Right ventricle myocardium superior (tissue), 1 donor: Measurements from ENCODE around the gene HORMAD1. TPM values are rescaled to one million over a fixed set of nuclear protein-coding genes. Genes with fewer than 3 reads are reported as not detected.
"Not testable (repeated sequence)": the region's sequence is repeated elsewhere in the genome, so short reads cannot be mapped to it uniquely, and the experiment has no call there.

ENCODE experiments used
- ATAC-seq: fragments of 200-7000 bp; cut with Tn5 transposase; one replicate; pipeline ENCODE4 v1.9.1; 2020; ENCODE audit warnings: mild to moderate bottlenecking; ENCODE audit not compliant: poor library complexity
- DNase-seq: peaks from one replicate; pipeline ENCODE4 v3.0.0-alpha.2; 2020
- intact Hi-C: fragments of 100-400 bp; cut with DNase I; formaldehyde crosslinking; loops from one replicate; pipeline ENCODE4 v1.11.2; 2022
- total RNA-seq: library from RNA; stranded (reverse); fragmentation: NEBNext Ultra II Directional; extraction: Animal tissue kit (Norgen Biotek cat#: 25700); gene quantifications from one replicate; pipeline ENCODE4 v1.2.1, GENCODE V29; 2021
- donor health status: DM: no; HTN: yes; CAD: no; lungs with severe emphysema.

Gene HORMAD1
- total RNA-seq, 1 donor from 2014 or later, result not detected

DNA sequence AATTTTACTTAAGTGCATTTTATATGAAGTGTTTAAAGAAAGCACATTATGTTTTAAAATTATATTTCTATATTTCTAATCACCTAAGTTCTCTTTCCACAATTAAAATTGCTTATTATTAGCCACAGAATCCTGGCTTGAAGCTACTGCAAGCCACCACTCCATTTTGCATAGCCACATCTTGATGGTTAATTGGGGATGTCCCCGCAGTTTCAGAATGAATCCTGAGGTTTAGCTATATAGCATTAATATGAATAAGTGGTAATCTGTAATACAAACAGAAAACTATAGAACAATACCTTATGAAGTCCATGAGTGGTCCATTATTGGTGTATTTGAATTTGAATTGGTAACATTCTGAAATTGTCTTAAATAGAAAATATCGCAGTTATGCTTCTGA lies 12.1 kb downstream of the HORMAD1 start:
- intact Hi-C loops, result no loop called here
- DNase-seq (no peak), ATAC-seq (no peak)

DNA sequence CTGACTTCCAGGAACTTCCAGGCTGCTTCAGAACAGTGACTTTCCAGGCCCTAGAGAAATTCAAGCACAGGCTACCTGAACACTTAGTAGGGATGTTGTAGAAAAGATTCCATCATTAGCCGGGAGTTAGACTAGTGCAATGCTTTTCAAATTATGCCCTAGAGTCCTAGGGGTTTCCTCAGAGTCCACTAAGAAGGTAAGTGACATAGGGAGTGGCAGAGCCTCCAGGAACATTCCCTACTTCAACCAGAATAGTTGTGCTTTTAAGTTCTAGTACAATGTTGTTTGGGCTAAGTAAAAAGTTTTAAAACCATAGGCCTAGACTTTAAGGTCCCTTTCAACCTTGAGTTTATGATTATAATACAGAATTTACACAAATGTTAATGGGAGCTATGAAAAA lies 14.6 kb downstream of the HORMAD1 start:
- DNase-seq (no peak), ATAC-seq (no peak)
- intact Hi-C loops, result no loop called here

DNA sequence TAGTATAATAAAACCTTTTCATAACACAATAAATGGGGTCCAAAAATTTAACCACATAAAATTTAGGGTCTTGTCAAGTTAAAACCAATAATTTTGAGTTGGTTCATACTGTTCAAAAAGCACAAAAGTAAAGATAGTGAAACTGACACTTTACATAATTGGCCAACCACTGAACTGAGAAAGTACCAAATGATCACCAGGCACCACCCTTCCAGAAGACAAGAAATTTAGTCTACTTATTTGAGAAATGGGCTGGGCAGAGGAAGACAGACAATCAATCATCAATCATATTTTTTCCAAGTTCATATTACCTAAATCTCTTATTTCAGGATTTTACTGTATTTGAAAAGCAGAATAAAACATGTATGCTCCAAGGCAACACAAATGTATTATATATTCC lies 17.3 kb downstream of the HORMAD1 start:
- ATAC-seq (no peak), DNase-seq (no peak)
- intact Hi-C loops, result no loop called here

DNA sequence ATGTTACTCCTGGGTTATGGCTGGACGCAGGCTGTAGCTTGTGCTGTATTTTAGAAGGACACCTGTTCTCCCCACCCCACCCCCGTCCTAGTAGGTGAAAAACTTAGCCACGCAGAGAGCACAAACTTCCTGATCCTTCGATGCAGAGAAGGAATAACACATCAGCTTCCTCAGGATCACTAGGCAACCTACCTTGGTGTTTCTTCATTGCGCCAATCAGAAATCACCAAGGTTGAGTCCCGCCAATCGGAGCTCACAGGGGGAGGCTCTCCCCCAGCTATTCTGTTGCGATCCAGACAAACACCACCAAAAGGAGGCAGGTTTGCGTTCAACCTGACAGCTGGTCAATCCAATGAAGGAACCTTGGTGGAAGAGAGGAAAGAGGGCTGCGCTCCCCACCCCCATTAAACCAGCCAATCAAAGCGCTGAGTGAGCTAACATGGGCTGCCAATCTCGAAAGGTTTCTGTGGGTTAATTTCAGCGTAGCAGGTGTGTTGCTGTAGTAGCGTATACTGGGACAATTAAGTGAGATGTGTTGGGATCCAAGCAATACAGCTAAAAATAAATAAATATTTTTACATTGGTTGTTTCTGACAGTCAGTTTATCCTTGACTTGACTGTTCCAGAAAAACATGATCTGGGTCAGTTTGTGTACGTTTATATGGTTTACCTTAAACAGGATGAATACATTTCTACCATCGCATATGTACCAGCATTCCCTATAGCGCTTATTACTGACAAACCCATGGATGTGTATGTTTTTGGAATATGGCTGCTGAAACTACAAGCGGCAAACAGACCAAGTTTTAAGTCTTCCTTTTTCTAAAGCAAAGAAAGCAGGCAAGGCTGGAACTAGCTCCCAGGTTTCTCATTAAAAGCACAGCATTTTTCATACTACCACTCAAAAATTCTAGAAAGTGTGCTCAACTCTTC lies 23.4 kb downstream of the HORMAD1 start, which contains the start of gene GOLPH3L:
TSS of gene GOLPH3L (minus strand) at position 160 of the 933 bp plus-strand sequence. CDS start 2,316 bp downstream, outside the sequence.
- intact Hi-C loops, result no loop called here
- ATAC-seq (peak; percentile 100), DNase-seq (peak; percentile 90)

DNA sequence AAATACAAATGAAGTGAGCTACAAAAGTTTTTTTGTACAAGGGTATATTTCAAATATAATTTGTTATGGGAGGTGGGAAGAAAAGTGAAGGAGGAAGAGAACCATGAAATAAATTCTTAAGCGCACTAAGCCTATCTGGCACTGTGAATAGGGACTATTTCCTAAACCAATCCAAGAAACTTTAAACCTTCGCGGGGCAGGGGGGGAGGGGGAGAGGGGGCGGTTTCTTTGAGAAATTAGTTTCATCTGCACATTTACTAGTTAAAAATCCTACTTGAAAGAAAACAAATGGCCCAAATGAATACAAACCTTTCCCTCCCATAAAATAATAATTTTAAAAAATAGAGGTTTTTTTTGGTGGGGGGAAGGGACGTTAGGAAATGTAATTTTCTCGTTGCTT lies 24.1 kb downstream of the HORMAD1 start:
- ATAC-seq (no peak), DNase-seq (no peak)
- intact Hi-C loops, result no loop called here

DNA sequence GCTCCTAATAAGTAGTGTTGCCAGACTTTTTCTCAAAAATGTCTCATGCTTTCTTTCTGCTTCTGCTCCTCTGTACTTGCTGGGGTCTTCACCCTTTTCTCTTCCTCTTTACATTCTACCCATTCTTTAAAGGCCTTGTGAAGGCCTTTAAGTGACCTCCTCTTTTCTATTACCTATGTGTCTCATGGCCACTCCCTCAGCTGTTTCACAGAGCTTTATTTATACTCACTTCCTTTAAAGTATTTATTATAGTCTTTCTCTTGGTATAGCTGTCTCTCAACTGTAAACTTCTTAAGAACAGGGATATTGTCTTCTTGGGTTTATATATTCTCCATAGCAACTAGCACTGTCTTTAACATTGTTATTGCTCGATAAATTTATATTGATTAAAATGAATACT lies 24.5 kb downstream of the HORMAD1 start:
- DNase-seq (no peak), ATAC-seq (no peak)
- intact Hi-C loops, result no loop called here

DNA sequence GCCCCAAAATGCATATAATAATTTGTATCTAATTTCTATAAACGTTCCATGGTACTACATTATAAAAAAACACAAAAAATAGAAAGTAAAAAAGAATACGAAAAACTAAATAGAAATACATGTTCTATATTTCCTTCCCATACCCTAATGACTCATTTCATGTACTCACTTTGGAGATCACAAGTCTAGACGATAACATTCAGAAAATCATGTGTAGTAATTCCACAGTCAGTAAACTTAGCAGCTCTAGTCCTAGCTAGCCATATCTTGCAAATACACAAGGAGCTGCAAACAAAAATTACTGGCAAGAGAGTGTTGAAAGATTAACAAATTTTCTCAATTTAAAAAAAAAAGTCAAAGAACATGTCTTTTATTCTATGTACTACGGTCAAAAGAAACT lies 25.1 kb downstream of the HORMAD1 start:
- no peak for DNase-seq
- intact Hi-C loops, result no loop called here
- ATAC-seq, result no peak

DNA sequence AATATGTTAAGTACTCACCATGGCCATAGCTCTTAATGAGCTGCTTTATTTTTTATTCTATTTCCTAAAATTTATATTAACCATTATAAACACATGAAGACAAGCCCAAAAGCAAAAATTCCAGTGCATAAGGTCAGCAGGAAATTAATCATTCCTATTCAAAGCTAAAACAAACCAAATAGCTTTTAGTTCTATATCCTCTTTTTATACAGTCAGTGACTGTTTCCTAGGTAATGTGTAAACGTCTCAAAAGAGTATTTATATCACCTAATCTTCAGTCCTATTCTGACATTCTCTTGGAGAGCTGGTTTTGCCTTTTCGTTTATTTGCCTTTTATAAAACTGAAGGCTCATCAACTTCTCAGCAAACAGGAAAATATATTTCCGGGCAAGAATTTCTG lies 28.0 kb downstream of the HORMAD1 start:
- no peak for ATAC-seq
- no peak for DNase-seq
- intact Hi-C loops, result no loop called here

DNA sequence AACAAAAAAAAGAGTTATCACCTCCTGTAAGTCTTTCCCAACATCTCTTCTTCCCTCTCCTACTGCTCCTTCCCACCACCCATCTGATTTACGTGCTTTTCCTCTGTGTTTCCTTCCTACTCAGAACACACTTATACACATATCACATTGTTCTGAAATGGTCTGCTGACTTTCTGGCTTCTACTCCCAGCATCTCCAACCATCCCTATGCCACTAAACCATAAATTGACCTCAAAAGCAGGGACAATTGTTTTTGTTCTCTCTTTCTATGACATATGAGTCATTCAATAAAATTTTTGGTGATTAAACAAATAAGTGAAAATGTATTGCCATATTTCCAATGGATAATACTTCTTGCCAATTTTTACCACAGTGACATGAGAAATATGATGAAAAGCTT lies 31.9 kb downstream of the HORMAD1 start:
- intact Hi-C loops, result no loop called here
- DNase-seq (no peak), ATAC-seq (no peak)

DNA sequence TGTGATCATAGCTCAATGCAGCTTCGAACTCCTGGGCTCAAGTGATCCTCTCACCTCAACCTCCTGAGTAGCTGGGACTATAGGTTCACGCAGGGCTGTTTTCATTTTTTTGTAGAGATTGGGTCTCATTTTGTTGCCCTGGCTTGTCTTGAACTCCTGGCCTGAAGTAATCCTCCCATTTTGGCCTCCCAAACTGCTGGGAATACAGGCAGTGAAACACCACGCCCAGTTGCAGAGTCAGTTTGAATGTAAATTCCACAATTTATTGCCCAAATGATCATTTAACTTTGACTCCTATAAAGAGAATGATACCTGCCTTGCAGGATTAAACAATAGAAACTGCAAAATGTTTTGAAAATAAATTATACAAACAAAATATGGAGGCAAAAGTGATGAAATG lies 34.4 kb downstream of the HORMAD1 start:
- intact Hi-C loops, result no loop called here
- DNase-seq (no peak), ATAC-seq (no peak)

DNA sequence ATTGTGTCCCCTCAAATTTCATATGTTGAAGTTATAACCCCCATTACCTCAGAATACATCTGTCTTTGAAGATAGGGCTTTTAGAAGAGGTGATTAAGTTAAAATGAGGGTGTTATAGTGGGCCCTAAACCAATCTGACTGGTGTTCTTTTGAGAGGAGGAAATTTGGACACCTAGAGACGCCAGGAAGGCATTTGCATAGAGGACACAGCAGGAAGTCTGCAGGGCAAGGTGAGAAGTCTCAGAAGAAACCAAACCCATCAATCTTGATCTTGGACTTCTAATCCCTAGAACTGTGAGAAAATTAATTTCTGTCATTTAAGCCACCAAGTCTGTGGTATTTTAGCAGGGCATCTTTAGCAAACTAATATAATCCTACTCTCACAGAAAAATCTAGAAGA lies 36.8 kb downstream of the HORMAD1 start:
- ATAC-seq (no peak), DNase-seq (no peak)
- intact Hi-C loops, result no loop called here

DNA sequence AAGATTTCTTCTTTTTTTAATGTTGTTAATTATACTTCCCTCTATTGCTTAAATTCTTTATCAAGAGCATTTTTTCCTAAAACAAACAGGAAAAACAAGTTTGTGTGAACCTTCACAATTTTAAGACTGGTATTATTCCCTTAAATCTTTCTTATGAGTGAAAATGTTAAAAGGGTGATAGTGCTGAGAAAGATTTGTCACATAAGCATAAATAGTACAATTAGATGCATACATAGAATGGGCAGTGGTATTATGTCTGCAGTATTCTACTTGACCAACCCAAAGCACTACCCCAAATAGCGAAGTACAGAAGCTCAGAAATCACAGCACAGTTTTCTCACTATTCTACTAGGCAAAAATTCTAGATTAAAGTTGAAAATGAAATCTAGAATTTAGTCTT lies 41.7 kb downstream of the HORMAD1 start:
- DNase-seq (no peak), ATAC-seq (no peak)
- intact Hi-C loops, result no loop called here

DNA sequence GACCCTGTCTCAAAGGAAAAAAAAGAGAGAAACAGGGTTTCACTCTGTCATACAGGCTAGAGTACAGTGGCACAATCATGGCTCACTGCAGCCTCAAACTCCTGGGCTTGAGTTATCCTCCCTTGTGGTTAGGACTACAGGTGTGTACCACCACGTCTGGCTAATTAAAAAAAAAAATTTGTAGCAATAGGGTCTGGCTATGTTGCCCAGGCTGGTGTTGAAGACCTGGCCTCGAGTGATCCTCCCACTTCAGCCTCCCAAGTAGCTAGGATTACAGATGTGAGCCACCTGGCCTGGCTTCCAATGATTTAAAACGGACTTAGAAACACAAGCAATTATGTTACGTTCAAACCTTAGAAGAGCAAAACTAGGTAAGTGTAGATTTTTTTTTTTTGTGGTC lies 45.8 kb downstream of the HORMAD1 start:
- no peak for ATAC-seq
- intact Hi-C loops, result no loop called here
- no peak for DNase-seq

DNA sequence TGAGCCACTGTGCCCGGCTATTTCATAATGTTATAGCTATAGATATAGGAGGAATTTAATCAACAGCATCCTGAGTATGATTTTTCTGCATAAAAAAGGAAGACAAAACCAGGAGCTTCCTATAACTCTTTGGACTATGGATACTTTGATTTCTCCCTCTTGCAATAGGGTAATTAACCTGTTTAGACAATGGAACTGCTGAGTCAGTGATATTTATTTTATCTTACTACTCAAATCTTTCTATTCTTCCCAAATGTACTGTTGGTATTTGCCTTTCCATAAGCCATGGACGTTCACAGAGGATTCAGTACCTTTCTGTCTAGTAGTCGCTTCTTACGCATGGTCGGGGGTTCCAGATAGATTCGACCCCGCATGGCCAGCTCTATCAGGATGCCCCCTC lies 57.4 kb downstream of the HORMAD1 start:
- intact Hi-C loops, result no loop called here
- no peak for ATAC-seq

DNA sequence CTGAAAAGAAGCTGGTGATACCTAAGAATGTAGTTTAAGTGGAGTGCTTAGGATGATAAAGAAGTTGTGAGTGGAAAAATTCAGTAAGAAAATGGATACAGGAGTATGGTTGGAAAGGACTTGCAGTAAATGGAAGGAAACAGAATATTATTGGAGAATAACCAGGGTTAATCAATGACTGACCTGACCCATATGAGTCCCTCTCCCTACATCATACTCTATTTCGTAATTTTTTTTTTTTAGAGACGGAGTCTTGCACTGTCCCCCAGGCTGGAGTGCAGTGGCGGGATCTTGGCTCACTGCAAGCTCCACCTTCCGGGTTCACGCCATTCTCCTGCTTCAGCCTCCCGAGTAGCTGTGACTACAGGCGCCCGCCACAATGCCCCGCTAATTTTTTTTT lies 57.9 kb downstream of the HORMAD1 start:
- ATAC-seq, result no peak
- DNase-seq, result no peak
- intact Hi-C loops, result no loop called here

More for the DNA sequence above, 57.4 kb downstream of the HORMAD1 start:
- DNase-seq, result no peak

DNA sequence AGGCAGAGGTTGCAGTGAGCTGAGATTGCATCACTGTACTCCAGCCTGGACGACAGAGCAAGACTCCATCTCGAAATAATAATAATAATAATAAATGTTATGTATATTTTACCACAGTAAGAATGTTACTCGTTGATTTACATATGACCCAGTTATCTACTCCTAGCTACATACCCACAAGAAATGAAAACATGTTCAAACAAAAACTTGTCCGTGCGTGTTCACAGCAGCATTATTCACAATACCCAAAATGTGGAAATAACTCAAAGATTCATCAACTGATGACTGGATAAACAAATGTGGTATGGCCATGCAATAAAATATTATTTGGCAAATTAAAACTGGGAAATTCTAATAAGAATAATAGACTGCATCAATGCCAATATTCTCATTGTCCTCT lies 59.5 kb downstream of the HORMAD1 start:
- ATAC-seq (no peak), DNase-seq (no peak)
- intact Hi-C loops, result no loop called here

DNA sequence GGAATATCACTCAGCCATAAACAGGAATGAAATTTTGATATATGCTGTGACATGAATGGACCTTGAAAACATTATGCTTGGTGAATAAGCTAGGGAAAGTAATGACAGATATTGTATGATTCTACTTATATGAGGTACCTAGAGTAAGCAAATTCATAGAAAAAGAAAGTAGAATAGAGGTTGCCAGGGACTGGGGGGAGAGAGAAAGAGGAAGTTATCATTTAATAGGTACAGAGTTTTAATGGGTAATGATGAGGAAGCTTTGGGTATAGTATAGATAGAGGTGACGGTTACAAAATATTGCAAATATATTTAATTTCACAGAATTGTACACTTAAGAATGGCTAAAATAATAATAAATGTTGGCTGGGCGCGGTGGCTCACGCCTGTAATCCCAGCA lies 60.1 kb downstream of the HORMAD1 start:
- ATAC-seq (no peak), DNase-seq (no peak)
- intact Hi-C loops, result no loop called here

DNA sequence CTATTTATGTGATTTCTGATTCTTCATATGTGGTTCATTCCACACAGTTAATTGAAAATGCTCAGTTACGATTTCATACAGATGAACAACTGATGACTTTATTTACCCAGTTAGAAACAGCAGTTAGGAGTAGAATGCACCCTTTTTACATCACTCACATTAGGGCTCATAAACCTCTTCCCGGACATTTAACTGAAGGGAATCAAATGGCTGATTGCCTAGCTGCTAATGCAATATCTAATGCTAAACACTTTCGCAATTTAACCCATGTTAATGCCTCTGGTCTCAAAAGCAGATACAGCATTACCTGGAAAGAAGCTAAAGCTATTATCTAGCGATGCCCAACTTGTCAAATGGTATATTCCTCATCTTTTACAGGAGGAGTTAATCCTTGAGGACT lies 63.6 kb downstream of the HORMAD1 start:
- DNase-seq, ATAC-seq: not testable (repeated sequence)

DNA sequence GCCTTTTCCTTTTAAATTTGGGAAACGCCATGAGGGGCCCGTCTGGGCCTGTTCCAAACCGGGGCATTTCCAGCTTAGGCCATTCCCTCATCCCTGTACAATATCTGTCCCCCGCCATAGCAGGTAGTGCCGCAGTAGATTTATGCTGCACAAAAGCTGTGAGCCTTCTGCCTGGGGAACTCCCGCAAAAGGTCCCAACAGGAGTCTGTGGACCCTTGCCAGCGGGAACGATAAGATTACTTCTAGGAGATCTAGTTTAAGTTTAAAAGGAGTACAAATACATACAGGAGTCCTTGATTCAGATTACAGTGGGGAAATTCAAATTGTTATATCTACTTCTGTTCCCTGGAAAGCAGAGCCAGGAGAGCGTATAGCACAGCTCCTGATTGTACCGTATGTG lies 66.1 kb downstream of the HORMAD1 start:
- intact Hi-C loops, ATAC-seq, DNase-seq: not testable (repeated sequence)

More for the DNA sequence above, 63.6 kb downstream of the HORMAD1 start:
- intact Hi-C loops, result not testable (repeated sequence)

DNA sequence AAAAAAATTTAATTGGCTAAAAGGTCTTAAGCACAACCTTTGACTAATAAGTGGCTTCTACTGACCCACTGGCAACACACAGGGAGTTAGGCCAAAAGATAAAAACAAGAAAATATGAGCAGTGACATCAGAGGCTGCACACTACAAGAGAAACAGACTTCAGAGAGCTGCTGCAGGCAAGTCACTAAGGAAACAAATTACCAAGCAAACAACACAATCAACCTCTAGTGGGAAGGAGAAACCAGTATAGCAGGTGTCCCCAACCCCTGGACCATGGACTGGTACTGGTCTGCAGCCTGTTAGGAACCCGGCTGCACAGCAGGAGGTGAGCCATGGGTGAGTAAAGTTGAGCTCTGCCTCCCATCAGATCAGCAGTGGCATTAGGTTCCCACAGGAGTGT lies 70.5 kb downstream of the HORMAD1 start:
- no peak for DNase-seq
- peak; percentile 90 for ATAC-seq
- intact Hi-C loops, result no loop called here
